Neutrophil (primary cell): ENCODE results near the gene PPP6R3.

ENCODE experiments used
- H3K27ac ChIP-seq: fragments of 200-600 bp; sonication (generic); 2 replicates; pipeline ENCODE4 v1.5.1; 2016; ENCODE audit warnings: mild to moderate bottlenecking, moderate library complexity
- H3K27me3 ChIP-seq: fragments of 200-600 bp; sonication (generic); 2 replicates; pipeline ENCODE4 v1.6.0; 2016; ENCODE audit warnings: mild to moderate bottlenecking
- H3K36me3 ChIP-seq: fragments of 200-600 bp; sonication (generic); 2 replicates; pipeline ENCODE4 v1.5.1; 2017
- H3K4me1 ChIP-seq, 2 experiments: fragments of 200-600 bp in 1 of 2; sonication (generic) in 1 of 2; 1 replicate in 1 of 2; 2 replicates in 1 of 2; pipeline versions ENCODE4 v1.5.1 to v1.6.1; 2013 to 2016; ENCODE audit warnings: low read depth in 1 of 2, low read length in 1 of 2, mild to moderate bottlenecking in 1 of 2, moderate library complexity in 1 of 2; ENCODE audit not compliant: control insufficient read depth in 1 of 2, insufficient read depth in 1 of 2
- H3K4me3 ChIP-seq, 2 experiments: fragments of 200-600 bp in 1 of 2; sonication (generic) in 1 of 2; 1 replicate in 1 of 2; 2 replicates in 1 of 2; pipeline ENCODE4 v1.5.1; 2013 to 2016; ENCODE audit warnings: low read depth in 1 of 2, low read length in 1 of 2, mild to moderate bottlenecking in 1 of 2, moderate library complexity in 1 of 2
- H3K9me3 ChIP-seq: fragments of 200-600 bp; sonication (generic); 2 replicates; pipeline ENCODE4 v1.5.1; 2016
- TF ChIP-seq, protein P1 (sequence below): fragments of 200-600 bp; sonication (generic); IDR thresholded peaks from 2 replicates; pipeline ENCODE4 v1.5.1; 2016; ENCODE audit warnings: antibody characterized with exemption

Gene PPP6R3

DNA sequence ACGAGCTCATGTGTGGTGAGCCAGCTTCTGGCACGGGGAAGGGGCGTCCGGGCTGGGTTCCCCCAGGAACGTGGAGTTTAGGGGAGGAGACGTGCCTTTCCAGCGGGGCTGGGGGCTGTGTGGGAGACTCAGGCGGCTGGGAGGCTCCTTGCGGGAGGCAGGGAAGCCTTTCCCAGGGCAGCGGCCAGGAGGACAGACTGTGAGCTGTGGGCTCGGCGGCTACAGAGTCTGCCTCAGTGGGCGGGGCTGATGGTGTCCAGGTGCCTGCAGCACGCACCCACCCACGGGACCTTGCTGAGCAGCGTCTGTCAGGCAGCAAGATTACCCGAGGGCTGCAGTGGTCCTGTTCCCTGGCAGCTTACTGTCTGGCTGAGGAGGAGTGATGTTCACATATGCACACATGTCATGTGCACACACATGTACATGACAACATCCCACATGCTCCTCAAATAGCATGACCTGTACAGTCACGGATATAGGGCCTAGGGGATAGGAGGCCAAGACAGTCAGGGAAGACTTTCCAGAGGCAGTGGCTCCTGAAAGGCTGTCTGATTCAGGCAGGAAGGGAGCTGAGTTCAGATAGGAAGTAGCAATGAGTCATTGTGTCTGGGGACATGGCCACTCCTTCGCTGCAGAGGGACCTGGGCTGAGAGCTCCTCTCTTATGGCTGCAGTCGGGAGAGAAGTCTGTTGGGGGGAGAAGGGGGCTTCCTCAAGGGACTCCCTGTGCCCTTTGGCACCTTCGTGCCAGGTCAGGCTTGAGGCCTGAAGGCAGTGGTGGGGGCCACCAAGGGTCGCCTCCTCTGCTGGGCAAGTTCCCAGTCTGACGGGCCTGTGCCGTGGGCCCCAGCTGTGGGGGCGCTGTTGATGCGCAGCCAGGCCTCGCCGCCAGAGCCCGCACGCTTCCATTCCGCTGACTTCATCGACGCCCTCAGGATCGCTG lies 23.3 kb upstream of the PPP6R3 start:
- H3K4me3 ChIP-seq: no peak overlapping the region
- no peak overlapping the region for H3K27ac ChIP-seq
- no peaks in the 10 kb centered on the region for H3K9me3 ChIP-seq
- H3K36me3 ChIP-seq: no peaks in the 10 kb centered on the region
- TF ChIP-seq, protein P1, sequence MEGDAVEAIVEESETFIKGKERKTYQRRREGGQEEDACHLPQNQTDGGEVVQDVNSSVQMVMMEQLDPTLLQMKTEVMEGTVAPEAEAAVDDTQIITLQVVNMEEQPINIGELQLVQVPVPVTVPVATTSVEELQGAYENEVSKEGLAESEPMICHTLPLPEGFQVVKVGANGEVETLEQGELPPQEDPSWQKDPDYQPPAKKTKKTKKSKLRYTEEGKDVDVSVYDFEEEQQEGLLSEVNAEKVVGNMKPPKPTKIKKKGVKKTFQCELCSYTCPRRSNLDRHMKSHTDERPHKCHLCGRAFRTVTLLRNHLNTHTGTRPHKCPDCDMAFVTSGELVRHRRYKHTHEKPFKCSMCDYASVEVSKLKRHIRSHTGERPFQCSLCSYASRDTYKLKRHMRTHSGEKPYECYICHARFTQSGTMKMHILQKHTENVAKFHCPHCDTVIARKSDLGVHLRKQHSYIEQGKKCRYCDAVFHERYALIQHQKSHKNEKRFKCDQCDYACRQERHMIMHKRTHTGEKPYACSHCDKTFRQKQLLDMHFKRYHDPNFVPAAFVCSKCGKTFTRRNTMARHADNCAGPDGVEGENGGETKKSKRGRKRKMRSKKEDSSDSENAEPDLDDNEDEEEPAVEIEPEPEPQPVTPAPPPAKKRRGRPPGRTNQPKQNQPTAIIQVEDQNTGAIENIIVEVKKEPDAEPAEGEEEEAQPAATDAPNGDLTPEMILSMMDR: no peak
- H3K27me3 ChIP-seq: no peaks in the 10 kb centered on the region
- H3K4me1 ChIP-seq: no peaks in the 10 kb centered on the region

DNA sequence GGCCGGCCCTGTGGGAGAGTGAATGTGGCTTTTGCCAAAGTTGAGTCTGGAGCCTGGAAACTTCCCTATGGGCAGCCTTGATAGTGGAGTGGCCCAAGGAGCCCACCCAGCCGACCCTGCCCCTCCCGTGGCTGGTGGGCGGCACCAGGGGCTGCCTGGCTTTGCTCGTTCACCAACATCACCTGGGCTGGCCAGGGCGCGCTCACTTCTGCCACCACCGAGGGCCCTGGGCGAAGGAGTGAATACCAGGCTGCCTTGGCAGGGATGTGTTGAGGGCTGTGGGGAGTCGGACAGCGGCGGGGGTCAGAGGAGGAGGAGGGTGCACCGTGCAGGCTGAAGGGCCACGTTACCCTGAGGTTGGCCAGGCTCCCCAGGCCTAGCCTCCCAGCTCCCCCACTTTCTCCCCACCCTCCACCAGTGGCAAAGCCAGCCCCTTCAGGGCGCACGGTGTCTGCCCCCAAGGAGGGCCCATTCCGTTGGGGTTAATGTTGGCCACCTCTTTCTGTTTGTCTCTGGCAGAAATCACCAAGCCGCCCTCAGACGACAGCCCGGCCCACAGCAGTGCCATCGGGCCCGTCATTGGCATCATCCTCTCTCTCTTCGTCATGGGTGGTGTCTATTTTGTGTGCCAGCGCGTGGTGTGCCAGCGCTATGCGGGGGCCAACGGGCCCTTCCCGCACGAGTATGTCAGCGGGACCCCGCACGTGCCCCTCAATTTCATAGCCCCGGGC lies 22.5 kb upstream of the PPP6R3 start:
- no peaks in the 10 kb centered on the region for H3K36me3 ChIP-seq
- H3K4me3 ChIP-seq: no peak overlapping the region
- H3K4me1 ChIP-seq: no peaks in the 10 kb centered on the region
- H3K9me3 ChIP-seq: no peaks in the 10 kb centered on the region
- H3K27ac ChIP-seq: no peak overlapping the region
- no peaks in the 10 kb centered on the region for H3K27me3 ChIP-seq
- TF ChIP-seq, protein P1: no peak

DNA sequence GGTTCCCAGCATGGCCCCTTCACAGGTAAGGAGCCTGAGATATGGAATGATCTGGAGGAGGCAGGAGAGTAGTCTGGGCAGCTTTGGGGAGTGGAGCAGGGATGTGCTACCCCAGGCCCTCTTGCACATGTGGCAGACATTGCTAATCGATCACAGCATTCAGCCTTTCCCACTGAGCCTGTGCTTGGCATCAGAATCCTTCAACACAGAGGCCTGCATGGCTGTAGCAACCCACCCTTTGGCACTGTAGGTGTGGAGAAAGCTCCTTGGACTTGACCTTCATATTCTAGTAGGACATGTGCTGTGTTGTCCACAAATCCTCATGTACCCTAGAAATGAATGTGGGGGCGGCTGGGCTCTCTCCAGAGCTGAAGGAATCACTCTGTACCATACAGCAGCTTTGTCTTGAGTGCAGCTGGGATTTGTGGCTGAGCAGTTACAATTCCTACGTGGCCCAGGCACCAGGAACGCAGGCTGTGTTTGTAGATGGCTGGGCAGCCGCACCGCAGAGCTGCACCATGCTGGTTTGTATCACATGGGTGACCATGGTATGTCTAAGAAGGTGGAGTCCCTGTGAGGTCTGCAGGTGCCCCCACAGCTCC lies 21.8 kb upstream of the PPP6R3 start:
- H3K36me3 ChIP-seq: no peaks in the 10 kb centered on the region
- H3K9me3 ChIP-seq: no peaks in the 10 kb centered on the region
- no peaks in the 10 kb centered on the region for H3K4me1 ChIP-seq
- H3K27ac ChIP-seq: no peak overlapping the region
- H3K4me3 ChIP-seq: no peak overlapping the region
- TF ChIP-seq, protein P1: no peak
- no peaks in the 10 kb centered on the region for H3K27me3 ChIP-seq

DNA sequence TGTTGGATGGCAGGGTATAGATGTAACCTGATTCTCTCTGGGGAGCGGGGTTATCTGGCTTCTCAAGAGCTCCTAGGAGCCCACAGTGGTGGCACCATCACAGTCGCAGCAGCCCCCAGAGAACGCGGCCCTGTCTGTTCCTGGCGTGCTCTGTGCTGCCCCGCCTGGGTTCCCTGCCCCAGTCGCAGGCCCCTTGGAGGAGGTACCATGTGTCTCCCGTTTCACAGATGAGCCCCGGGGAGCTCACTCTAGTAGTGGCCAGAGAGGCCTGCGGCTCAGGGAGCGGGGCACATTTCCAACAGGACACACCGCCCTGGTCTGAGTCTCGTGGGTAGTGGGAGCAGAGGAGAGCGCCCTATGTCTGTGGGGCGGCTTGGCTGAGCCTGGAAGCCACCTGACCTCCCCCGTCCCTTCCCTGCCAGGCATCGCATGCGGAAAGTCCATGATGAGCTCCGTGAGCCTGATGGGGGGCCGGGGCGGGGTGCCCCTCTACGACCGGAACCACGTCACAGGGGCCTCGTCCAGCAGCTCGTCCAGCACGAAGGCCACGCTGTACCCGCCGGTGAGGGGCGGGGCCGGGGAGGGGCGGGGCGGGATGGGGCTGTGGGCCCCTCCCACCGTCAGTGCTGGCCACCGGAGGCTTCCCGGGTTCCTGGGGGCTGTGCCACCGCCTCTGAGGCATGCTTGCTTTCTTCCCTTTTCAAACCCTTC lies 21.0 kb upstream of the PPP6R3 start:
- Histone ChIP-seq H3K27ac (no peak overlapping the region), H3K9me3 (no peaks in the 10 kb centered on the region), H3K36me3 (no peaks in the 10 kb centered on the region), H3K4me3 (no peak overlapping the region), H3K4me1 (no peaks in the 10 kb centered on the region), H3K27me3 (no peaks in the 10 kb centered on the region)
- TF ChIP-seq, protein P1: no peak

DNA sequence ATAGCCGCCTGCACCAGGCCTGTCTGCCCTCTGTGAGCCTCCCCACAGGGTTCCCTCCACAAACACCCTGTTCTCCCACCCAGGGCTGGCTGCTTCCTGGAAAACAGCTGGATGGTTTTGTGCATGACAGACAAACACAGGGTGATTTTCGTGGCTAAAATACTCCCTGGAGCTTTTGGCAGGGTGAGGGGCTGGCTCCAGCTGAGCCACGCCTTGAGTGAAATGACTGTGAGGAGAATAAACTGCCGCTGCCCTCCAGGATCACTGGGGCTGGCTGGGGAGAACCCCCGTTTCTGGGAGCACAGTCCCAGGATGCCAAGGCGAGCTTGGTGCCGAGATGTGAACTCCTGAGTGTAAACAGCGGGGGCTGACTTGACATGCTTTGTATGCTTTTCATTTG lies 20.3 kb upstream of the PPP6R3 start:
- H3K27me3 ChIP-seq: no peaks in the 10 kb centered on the region
- H3K36me3 ChIP-seq: no peaks in the 10 kb centered on the region
- H3K27ac ChIP-seq: no peak overlapping the region
- no peaks in the 10 kb centered on the region for H3K9me3 ChIP-seq
- H3K4me1 ChIP-seq: no peaks in the 10 kb centered on the region
- no peak overlapping the region for H3K4me3 ChIP-seq
- TF ChIP-seq, protein P1: no peak
